PFSK-1 (cell line): Measurements from ENCODE around the gene OR4D2.

Experiments used
- REST ChIP-seq, 2 experiments: IDR thresholded peaks; 2 replicates each; pipeline versions ENCODE4 v1.6.1 to v1.8.0; 2011 to 2012; ENCODE audit warnings: low read depth in 2 of 2, low read length in 2 of 2, control low read depth in 1 of 2, inconsistent platforms in 1 of 2, mild to moderate bottlenecking in 1 of 2, moderate library complexity in 1 of 2; ENCODE audit not compliant: insufficient read depth in 1 of 2
- SIN3A ChIP-seq: IDR thresholded peaks from 2 replicates; pipeline ENCODE4 v1.6.1; 2012; ENCODE audit warnings: mild to moderate bottlenecking, low read length, moderate library complexity, borderline replicate concordance; ENCODE audit not compliant: insufficient read depth
- TAF1 ChIP-seq: IDR thresholded peaks from 2 replicates; pipeline ENCODE4 v1.6.1; 2012; ENCODE audit warnings: low read length, control low read depth, borderline replicate concordance; ENCODE audit not compliant: insufficient read depth

GRCh38 chr17:58170622-58171021 lies 3.8 kb downstream of the OR4D2 start:
- TF ChIP-seq REST (IDR thresholded peaks at IDR 0.05; ENCODE audit: insufficient read depth in 1 of 2, low read depth in 2 of 2, low read length in 2 of 2) (no peak), SIN3A (no peak), TAF1 (no peak)
